GM12878 (cell line): ENCODE measurements around the gene GLB1L2. TPM values are rescaled to one million over a fixed set of nuclear protein-coding genes. Genes with fewer than 3 reads are reported as not detected.

ENCODE experiments used
- BACH1 ChIP-seq: fragments of 450-650 bp; IDR thresholded peaks from 2 replicates; pipeline ENCODE4 v1.6.1; 2017; ENCODE audit warnings: mild to moderate bottlenecking, borderline replicate concordance
- CBX3 ChIP-seq: fragments of 200-600 bp; sonication (generic); IDR thresholded peaks from 2 replicates; pipeline ENCODE4 v1.6.1; 2016; ENCODE audit warnings: low read depth, borderline replicate concordance
- GABPA ChIP-seq: IDR thresholded peaks from 2 replicates; pipeline ENCODE4 v1.6.1; 2014; ENCODE audit warnings: antibody characterized with exemption, low read depth, mild to moderate bottlenecking, inconsistent platforms
- MEF2B ChIP-seq: fragments of 450-650 bp; IDR thresholded peaks from 2 replicates; pipeline ENCODE4 v1.6.1; 2018; ENCODE audit warnings: mild to moderate bottlenecking, moderate library complexity; ENCODE audit not compliant: partially characterized antibody, poor library complexity, severe bottlenecking
- POLR2AphosphoS2 ChIP-seq: IDR thresholded peaks from 2 replicates; pipeline ENCODE4 v1.6.1; 2011; ENCODE audit warnings: low read depth, mild to moderate bottlenecking, low read length, improper control_type of control experiment, moderate library complexity
- POLR2AphosphoS5 ChIP-seq: IDR thresholded peaks from 2 replicates; pipeline ENCODE4 v1.6.1; 2011; ENCODE audit warnings: mild to moderate bottlenecking, low read length, inconsistent platforms
- SIX5 ChIP-seq: IDR thresholded peaks from 2 replicates; pipeline ENCODE4 v1.6.1; 2011; ENCODE audit warnings: mild to moderate bottlenecking, low read depth, low read length, moderate library complexity; ENCODE audit not compliant: severe bottlenecking
- STAT3 ChIP-seq: IDR thresholded peaks from 2 replicates; pipeline ENCODE4 v1.6.1; 2011; ENCODE audit warnings: low read depth, low read length, improper control_type of control experiment
- TARDBP ChIP-seq: IDR thresholded peaks from 2 replicates; pipeline ENCODE4 v1.6.1; 2016; ENCODE audit warnings: borderline replicate concordance
- polyA plus RNA-seq, 11 experiments: library from polyadenylated mRNA; depleted of rRNA in 4 of 11; unstranded in 6 of 11; stranded (reverse) in 5 of 11; fragments of >200 nt; fragmentation: Nextera tagmentation in 4 of 11; fragmentation: Illumina TruSeq in 1 of 11; extraction: Ambion mirVana in 4 of 11; extraction: Trizol in 1 of 11; gene quantifications; 1 replicate in 1 of 11; 2 replicates in 10 of 11; pipeline versions ENCODE4 v1.2.1 to v1.2.3, GENCODE V29; 2011 to 2016; ENCODE audit warnings: inconsistent platforms in 2 of 11, missing spikeins in 2 of 11, low read depth in 1 of 11
- total RNA-seq, 4 experiments: library from RNA; depleted of rRNA in 3 of 4; stranded (reverse); fragments of >200 nt in 3 of 4; fragmentation: Illumina TruSeq in 1 of 4; extraction: Trizol in 1 of 4; gene quantifications; 2 replicates each; pipeline versions ENCODE4 v1.2.1 to v1.2.3, GENCODE V29; 2013 to 2021
- TF ChIP-seq, protein P1 (sequence below): fragments of 450-650 bp; formaldehyde crosslinking; IDR thresholded peaks from 2 replicates; pipeline ENCODE4 v1.4.0; 2022; ENCODE audit warnings: mild to moderate bottlenecking, moderate library complexity
- TF ChIP-seq, protein P2 (sequence below): fragments of 450-650 bp; IDR thresholded peaks from 2 replicates; pipeline ENCODE4 v1.6.1; 2017; ENCODE audit warnings: mild to moderate bottlenecking, moderate library complexity

Gene GLB1L2
- total and polyA plus RNA-seq, 10 of the 15 experiments (the other 5 are each of a cell fraction or from before 2014, with no cell fraction given) = 0.04 to 0.85 (median 0.49) TPM

DNA sequence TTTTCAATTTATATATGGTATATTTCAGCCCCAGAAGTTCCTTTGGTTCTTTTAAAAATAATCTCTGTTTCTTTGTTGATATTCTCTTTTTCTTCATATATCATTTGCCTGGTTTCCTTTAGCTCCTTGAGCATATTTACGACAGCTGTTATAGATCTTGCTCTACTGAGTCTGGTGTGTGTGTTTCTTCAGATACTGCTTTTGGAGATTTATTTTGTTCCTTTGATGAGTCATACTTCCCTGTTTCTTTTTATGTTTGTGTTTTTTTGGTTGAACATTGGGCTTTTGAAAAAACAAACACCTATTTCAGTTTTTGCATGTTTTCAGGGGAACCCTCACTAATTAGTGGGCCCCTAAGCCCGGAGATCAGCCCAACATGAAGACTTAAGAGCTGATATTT, 23.3 kb downstream of the GLB1L2 start (continued):
- TF ChIP-seq POLR2AphosphoS5 = no peak
- no peak for TF ChIP-seq CBX3
- no peak for TF ChIP-seq POLR2AphosphoS2
- TF ChIP-seq MEF2B = no peak
- TF ChIP-seq SIX5 = no peak
- TF ChIP-seq BACH1 = no peak
- TF ChIP-seq STAT3 = no peak
- TF ChIP-seq, protein P1, sequence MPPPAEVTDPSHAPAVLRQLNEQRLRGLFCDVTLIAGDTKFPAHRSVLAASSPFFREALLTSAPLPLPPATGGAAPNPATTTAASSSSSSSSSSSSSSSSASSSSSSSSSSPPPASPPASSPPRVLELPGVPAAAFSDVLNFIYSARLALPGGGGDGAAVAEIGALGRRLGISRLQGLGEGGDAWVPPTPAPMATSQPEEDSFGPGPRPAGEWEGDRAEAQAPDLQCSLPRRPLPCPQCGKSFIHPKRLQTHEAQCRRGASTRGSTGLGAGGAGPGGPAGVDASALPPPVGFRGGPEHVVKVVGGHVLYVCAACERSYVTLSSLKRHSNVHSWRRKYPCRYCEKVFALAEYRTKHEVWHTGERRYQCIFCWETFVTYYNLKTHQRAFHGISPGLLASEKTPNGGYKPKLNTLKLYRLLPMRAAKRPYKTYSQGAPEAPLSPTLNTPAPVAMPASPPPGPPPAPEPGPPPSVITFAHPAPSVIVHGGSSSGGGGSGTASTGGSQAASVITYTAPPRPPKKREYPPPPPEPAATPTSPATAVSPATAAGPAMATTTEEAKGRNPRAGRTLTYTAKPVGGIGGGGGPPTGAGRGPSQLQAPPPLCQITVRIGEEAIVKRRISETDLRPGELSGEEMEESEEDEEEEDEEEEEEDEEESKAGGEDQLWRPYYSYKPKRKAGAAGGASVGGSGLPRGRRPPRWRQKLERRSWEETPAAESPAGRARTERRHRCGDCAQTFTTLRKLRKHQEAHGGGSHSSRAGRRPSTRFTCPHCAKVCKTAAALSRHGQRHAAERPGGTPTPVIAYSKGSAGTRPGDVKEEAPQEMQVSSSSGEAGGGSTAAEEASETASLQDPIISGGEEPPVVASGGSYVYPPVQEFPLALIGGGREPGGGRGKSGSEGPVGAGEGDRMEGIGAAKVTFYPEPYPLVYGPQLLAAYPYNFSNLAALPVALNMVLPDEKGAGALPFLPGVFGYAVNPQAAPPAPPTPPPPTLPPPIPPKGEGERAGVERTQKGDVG (CRISPR knock-in tag) = no peak
- TF ChIP-seq, protein P2, sequence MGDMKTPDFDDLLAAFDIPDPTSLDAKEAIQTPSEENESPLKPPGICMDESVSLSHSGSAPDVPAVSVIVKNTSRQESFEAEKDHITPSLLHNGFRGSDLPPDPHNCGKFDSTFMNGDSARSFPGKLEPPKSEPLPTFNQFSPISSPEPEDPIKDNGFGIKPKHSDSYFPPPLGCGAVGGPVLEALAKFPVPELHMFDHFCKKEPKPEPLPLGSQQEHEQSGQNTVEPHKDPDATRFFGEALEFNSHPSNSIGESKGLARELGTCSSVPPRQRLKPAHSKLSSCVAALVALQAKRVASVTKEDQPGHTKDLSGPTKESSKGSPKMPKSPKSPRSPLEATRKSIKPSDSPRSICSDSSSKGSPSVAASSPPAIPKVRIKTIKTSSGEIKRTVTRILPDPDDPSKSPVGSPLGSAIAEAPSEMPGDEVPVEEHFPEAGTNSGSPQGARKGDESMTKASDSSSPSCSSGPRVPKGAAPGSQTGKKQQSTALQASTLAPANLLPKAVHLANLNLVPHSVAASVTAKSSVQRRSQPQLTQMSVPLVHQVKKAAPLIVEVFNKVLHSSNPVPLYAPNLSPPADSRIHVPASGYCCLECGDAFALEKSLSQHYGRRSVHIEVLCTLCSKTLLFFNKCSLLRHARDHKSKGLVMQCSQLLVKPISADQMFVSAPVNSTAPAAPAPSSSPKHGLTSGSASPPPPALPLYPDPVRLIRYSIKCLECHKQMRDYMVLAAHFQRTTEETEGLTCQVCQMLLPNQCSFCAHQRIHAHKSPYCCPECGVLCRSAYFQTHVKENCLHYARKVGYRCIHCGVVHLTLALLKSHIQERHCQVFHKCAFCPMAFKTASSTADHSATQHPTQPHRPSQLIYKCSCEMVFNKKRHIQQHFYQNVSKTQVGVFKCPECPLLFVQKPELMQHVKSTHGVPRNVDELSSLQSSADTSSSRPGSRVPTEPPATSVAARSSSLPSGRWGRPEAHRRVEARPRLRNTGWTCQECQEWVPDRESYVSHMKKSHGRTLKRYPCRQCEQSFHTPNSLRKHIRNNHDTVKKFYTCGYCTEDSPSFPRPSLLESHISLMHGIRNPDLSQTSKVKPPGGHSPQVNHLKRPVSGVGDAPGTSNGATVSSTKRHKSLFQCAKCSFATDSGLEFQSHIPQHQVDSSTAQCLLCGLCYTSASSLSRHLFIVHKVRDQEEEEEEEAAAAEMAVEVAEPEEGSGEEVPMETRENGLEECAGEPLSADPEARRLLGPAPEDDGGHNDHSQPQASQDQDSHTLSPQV = no peak
- no peak for TF ChIP-seq GABPA
- TF ChIP-seq TARDBP = no peak
